ENCODE results near the gene PKP3.
"Not testable (repeated sequence)": the region's sequence is repeated elsewhere in the genome, so short reads cannot be mapped to it uniquely, and the experiment has no call there.

The PKP3 gene

GRCh38 chr11:431921-432320 is 37.9 kb downstream of the PKP3 start:
- no peak for DNase-seq

GRCh38 chr11:432501-433100 is 38.6 kb downstream of the PKP3 start:
- DNase-seq, result no peak

DNA sequence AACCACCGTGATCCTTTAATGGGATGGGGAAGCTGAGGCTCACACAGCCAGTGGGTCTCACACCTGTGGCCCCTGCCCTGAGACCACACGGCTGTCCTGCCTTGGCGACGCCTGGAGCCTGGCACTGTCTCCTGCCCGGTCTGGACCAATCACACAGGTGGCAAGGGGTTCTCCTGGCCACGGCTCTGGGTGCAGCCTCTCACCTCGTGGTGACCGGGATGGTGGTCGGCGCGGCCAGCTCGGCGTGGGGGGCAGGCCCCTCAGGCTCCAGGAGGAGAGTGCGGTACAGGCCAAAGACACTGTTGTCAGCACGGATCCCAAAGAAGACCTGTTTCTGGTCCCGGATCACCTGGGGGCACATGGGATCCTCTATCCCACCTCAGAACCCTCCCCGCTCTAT is 39.1 kb downstream of the PKP3 start:
- DNase-seq, result no peak

GRCh38 chr11:433641-434040 is 39.6 kb downstream of the PKP3 start:
- DNase-seq, result no peak

- DNase-seq, result no peak
These were observed 40.5 kb downstream of the PKP3 start for GRCh38 chr11:434496-434895.

- DNase-seq, result not testable (repeated sequence)
These were observed 41.2 kb downstream of the PKP3 start for GRCh38 chr11:434999-435740.

DNA sequence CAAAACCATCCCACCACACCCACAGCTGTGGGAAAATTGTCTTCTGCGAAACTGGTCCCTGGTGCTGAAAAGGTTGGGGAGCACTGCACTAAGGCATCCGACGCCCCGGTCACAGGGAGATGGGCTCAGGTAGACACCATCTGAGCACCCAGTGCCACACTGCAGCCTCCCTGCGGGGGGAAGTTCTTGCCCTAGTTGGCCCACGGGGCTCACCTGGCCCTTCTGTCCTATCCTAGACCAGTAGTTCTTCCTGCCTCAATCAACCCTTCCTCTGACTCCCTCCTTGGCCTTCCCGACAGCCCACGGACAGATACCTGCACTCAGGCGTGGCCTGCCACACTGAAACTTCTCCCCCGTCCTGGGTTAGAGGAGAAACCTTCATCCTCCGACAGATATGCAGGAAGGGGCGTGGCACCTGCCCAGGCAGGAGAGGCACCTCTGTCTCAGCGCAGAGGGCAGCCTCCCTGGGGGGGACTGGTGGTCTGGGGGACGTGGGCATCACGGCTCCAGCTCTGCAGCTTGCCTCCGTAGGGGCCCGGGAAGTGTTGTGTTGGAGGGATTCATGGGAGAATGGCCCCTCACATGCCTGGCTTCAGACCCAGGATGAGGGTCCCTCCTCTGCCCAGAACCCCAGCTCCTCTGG is 43.3 kb downstream of the PKP3 start:
- DNase-seq, result no peak

GRCh38 chr11:438101-438844 is 44.3 kb downstream of the PKP3 start:
- DNase-seq, result no peak

GRCh38 chr11:439315-440064 is 45.5 kb downstream of the PKP3 start:
- DNase-seq, result no peak

GRCh38 chr11:440065-441042 is 46.3 kb downstream of the PKP3 start:
- DNase-seq, result no peak

DNA sequence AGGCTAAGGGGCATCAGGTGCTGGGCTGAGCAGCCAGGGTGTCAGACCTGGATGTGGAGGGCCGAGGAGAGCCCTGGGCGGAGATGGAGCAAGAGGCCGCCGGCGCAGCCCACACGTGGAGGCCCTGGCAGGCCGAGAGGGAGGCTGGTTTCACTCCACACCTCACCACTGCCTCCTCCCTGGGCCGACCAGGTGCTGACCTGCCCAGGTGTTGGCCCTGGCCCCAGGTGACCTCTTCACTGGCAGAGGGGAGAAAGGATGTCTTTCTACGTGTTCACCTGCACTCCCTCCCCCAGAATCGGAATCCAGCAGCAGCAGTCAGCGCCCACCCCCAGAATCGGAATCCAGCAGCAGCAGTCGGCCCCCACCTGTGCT is 47.0 kb downstream of the PKP3 start:
- DNase-seq, result no peak

DNA sequence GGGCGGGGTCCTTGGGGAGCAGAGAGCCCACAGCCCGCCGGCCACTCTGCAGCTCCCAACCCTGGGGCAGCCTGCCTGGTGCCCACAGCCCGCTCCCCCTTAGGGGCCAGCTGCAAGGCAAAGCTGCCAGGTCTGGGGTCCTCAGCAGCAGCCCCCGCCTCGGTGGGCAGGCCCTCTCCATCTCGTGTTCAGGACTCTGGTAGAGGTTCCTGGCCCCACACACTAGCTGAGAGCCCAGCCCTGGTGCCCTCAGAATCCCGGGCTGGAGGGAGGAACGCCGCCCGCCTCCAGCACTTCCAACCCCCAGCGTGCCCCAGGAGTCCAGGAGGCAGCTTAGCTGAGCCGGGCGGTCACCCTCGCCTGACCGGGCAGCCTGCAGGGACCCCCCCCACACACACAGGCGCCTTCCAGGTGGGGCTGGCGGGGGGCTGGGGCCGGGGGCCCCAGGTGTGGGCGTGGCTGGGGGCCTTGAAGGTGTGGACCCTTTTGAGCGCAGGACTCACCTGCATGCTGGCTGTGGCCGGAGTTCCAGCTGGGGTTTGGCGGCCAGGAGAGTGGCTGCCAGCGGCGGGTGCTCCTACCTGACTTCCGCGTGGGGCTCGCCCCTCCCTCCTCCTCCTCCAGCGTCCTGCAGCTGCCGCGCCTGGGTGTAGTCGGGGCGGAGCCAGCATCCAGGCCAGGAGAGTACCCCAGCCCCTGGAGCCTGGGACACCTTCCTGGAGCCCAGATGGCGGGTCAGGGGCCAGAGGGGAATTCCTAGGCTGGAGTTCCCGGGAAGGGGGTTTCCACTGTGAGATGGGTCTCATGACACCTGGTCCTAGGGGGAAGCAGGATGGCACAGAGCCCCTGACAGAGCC is 47.6 kb downstream of the PKP3 start, which contains the start of gene ANO9:
Gene ANO9, minus strand, starts transcription at position 594 of the 857 bp plus-strand sequence. Its CDS starts 85 bp downstream, at position 509.
- DNase-seq, result no peak

- no peak for DNase-seq
These were observed 48.6 kb downstream of the PKP3 start for GRCh38 chr11:442611-443081.

DNA sequence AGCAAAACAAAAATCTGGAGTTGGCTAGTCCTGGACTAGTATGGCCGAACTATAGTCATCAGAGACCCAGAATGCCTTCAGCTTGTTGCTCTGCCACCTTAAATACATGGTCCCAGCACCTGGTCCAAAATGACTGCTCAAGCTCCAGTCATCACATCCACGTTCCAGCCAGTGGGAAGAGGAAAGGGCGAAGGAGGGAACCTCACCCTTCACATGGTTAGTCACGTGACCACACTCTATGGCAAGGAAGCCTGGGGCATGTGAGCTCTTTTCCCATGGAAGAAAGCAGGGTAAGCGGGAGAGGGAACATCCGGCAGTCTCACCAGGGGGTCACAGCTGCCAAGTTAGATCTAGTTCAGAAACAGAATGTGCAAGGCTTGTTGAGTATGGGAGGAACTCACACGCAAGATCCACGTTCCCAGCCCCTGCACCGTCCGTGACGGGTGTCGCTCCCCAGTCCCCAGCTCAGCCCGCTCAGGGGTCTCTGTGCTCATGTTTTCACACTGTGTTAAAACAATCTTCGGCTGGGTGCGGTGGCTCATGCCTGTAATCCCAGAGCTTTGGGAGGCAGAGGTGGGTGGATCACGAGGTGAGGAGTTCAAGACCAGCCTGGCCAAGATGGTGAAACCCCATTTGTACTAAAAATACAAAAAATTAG is 49.7 kb downstream of the PKP3 start:
- no peak for DNase-seq

GRCh38 chr11:444396-445144 is 50.6 kb downstream of the PKP3 start:
- DNase-seq, result no peak

DNA sequence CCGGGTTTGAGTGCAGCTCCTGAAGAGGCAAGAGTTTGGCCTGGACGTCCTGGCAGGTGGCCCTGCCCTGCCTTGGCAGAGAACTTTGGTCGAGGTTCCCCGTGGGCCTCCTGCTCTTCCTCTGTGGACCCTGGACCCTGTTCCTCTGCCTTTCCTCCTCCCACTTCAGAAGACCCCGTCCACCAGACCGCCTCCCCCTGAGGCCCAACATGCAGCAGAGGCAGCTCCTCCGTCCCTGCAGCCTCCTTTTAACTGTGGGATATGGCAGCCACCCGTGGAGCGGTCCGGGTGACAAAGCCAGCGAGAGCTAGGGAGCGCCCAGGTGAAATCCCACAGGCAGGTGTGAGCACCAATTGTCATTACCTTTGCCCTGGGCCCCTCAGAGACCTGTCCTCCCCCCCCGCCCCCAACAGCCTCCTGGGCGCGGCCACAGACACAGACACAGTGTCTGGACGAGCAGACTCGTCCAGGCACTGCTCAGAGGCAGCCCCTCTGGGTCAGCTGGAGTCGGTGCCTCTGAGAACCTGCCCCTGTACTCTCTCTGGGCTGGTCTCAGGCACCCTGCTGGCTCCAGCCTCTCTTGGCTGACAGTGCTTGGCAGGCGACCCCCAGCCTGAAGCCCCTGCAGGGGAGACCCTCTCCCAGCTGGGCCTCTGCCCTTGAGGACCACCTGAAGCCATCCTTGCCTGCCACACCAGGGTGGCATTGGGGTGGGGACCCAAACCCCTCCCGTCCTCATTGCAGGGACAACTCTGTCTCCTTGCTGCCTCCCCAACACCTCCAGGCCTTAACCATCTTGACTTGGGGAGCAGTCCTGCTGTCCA is 52.0 kb downstream of the PKP3 start:
- DNase-seq, result no peak

DNA sequence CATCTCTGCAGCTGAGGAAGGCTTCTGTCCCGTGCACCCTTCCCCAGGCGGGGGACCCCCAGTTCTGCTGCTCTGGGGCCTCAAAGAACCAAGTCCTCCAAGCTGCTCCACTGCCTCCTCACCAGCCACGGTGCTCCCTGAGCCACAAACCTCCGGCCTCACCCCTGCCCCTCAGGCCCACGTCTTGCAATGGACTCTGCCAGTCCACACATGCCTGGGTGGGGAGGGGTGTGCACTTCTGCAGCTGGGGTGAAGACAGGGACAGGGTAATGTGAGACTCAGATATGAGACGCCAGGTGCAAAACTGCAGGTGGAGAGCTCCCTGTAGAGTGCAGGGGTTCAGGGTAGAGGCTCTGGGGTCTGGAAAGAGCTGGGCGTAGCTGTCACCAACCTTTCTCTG is 52.9 kb downstream of the PKP3 start:
- DNase-seq, result no peak

All from KG1 (cell line).